ENCODE measurements around the gene ICE2. TPM values are rescaled to one million over a fixed set of nuclear protein-coding genes. Genes with fewer than 3 reads are reported as not detected.

The ICE2 gene
- total and polyA plus RNA-seq, 2 of the 4 experiments (the other 2 are of a cell fraction), result 14.7 to 21.1 TPM

GRCh38 chr15:60371175-60372051 lies 107.5 kb downstream of the ICE2 start:
- Histone ChIP-seq H2AK5ac (ENCODE audit: low read depth, low read length) (peak overlapping the region; percentile 66; the same call in 1 of the 2 replicates), H3K4me3 (ENCODE audit: insufficient read depth, low read depth, low read length) (no peak overlapping the region), H3K79me1 (ENCODE audit: low read depth in 1 of 2, low read length in 2 of 2) (peaks cover 25 to 68% of the 10 kb centered on the region in 2 experiments), H2BK20ac (ENCODE audit: low read depth, low read length) (peak overlapping the region; percentile 97), H3K27ac (ENCODE audit: insufficient read depth, low read length) (peak overlapping the region; percentile 81), H4K20me1 (ENCODE audit: insufficient read depth, low read length) (peaks cover 63% of the 10 kb centered on the region), H4K8ac (ENCODE audit: low read depth in 2 of 2, low read length in 2 of 2) (peak overlapping the region; percentile 3 to 93), H3K4ac (ENCODE audit: low read depth, low read length) (peak overlapping the region; percentile 91), H3K14ac (replicated peaks; ENCODE audit: low read depth, low read length) (peak overlapping the region; percentile 89), H3K36me3 (ENCODE audit: control insufficient read depth, insufficient read depth, low read length) (peaks cover 40% of the 10 kb centered on the region), H3K4me1 (ENCODE audit: control insufficient read depth, insufficient read depth, low read length) (peaks cover 39% of the 10 kb centered on the region), H4K5ac (ENCODE audit: low read depth, low read length) (peak overlapping the region; percentile 35; the same call in 1 of the 2 replicates), H2BK120ac (ENCODE audit: low read depth, low read length) (peak overlapping the region; percentile 93), H2BK5ac (ENCODE audit: low read depth, low read length, poor library complexity, severe bottlenecking) (peak overlapping the region; percentile 98), H3K4me2 (ENCODE audit: low read depth, low read length) (peak overlapping the region; percentile 64), H3K18ac (ENCODE audit: low read depth, low read length) (peak overlapping the region; percentile 68), H4K91ac (ENCODE audit: insufficient read depth, low read depth, low read length) (peak overlapping the region; percentile 81), H2AK9ac (replicated peaks; ENCODE audit: low read depth, low read length, poor library complexity) (peak overlapping the region; percentile 67), H3K9me1 (ENCODE audit: insufficient read depth, low read length) (peaks cover 17% of the 10 kb centered on the region), H2AFZ (replicated peaks; ENCODE audit: low read length, poor library complexity) (peak overlapping the region; percentile 40), H3K27me3 (ENCODE audit: control insufficient read depth, insufficient read depth, low read length) (no peaks in the 10 kb centered on the region), H2BK15ac (ENCODE audit: low read depth, low read length) (peak overlapping the region; percentile 83; the same call in 1 of the 3 replicates), H3K23ac (ENCODE audit: low read depth, low read length) (peak overlapping the region; percentile 99), H3K9me3 (ENCODE audit: control insufficient read depth, insufficient read depth, low read length) (no peaks in the 10 kb centered on the region), H3K9ac (ENCODE audit: low read depth, low read length) (no peak overlapping the region), H3K56ac (ENCODE audit: extremely low read depth, insufficient read depth, low read length) (peak overlapping the region; percentile 83)
- in situ Hi-C loops (cut with MboI; ENCODE audit: low sequenced_read_pairs) (no loop called here), intact Hi-C loops (cut with micrococcal nuclease) (no loop called here), dilution Hi-C loops (cut with HindIII; ENCODE audit: low sequenced_read_pairs, unreplicated experiment) (no loop called here)
- ATAC-seq (ENCODE audit: low read depth), result peak; percentile 48
- ChIA-PET POLR2A (ENCODE audit: unreplicated experiment) (no interaction called here), CTCF (interaction anchor here (0.6 to 2.0 kb wide), 3 partner anchors 9 to 72 kb away, joined by 3 to 7 read pairs (median 4); no protein-coding TSS in a partner anchor)
- 50% methylated on average over 1 of the region's 20 CpGs; no CpG with 5 or more reads in 1 of the 2 experiments for WGBS, 2 experiments (ENCODE audit: extremely low coverage in 2 of 2, insufficient read length in 1 of 2)
- no TSS peak for BruUV-seq (replicated peaks)
- peak; percentile 99 for DNase-seq
- peak; percentile 67 for TF ChIP-seq MAFK (IDR thresholded peaks at IDR 0.05; ENCODE audit: low read depth, low read length)
- TF ChIP-seq RAD21 (IDR thresholded peaks at IDR 0.05; ENCODE audit: low read length), result peak; percentile 25; the same call in 1 of the 2 replicates
- TF ChIP-seq RFX5 (IDR thresholded peaks at IDR 0.05; ENCODE audit: low read depth, low read length), result no peak
- TF ChIP-seq ELK1 (IDR thresholded peaks at IDR 0.05; ENCODE audit: borderline replicate concordance, low read depth, low read length), result no peak
- TF ChIP-seq USF2 (IDR thresholded peaks at IDR 0.05; ENCODE audit: low read depth, low read length), result no peak
- no peak for TF ChIP-seq MXI1 (IDR thresholded peaks at IDR 0.05; ENCODE audit: borderline replicate concordance, low read depth, low read length)
- 0 out of 2 replicates have a peak, but pooled peaks have one; percentile 36 for TF ChIP-seq POLR2A (IDR thresholded peaks at IDR 0.05; ENCODE audit: low read depth, low read length)
- peak; percentile 65 for TF ChIP-seq BHLHE40 (IDR thresholded peaks at IDR 0.05; ENCODE audit: low read depth, low read length)
- TF ChIP-seq NFE2L2 (IDR thresholded peaks at IDR 0.05; ENCODE audit: low read depth, low read length), result peak; percentile 83; the same call in 1 of the 2 replicates
- TF ChIP-seq SMC3 (IDR thresholded peaks at IDR 0.05; ENCODE audit: low read depth, low read length), result no peak
- peak; percentile 70 for TF ChIP-seq RCOR1 (IDR thresholded peaks at IDR 0.05; ENCODE audit: insufficient replicate concordance, low read length)
- no peak for TF ChIP-seq CEBPB (IDR thresholded peaks at IDR 0.05; ENCODE audit: low read depth, low read length)
- TF ChIP-seq FOS (IDR thresholded peaks at IDR 0.05; ENCODE audit: low read depth, low read length), result peak; percentile 89
- TF ChIP-seq MAZ (IDR thresholded peaks at IDR 0.05; ENCODE audit: borderline replicate concordance, low read depth, low read length), result peak; percentile 40; the same call in 1 of the 2 replicates

Measured in IMR-90 (cell line).